Liver (tissue), 9 donors: ENCODE measurements around the gene USP51. TPM values are rescaled to one million over a fixed set of nuclear protein-coding genes. Genes with fewer than 3 reads are reported as not detected.

ENCODE experiments used
- DNase-seq: peaks from one replicate; pipeline ENCODE4 v3.0.0-alpha.2; 2017; ENCODE audit warnings: low spot score
- H3K27ac ChIP-seq, 2 donors: one replicate each; pipeline ENCODE4 v1.7.0; 2013; ENCODE audit warnings: inconsistent platforms in 2 of 2, low read length in 2 of 2, control low read depth in 1 of 2, low read depth in 1 of 2, mild to moderate bottlenecking in 1 of 2
- H3K27me3 ChIP-seq, 4 donors: one replicate each; pipeline versions ENCODE4 v1.6.1 to v1.7.0; 2013; ENCODE audit warnings: low read length in 3 of 4, inconsistent platforms in 1 of 4, mild to moderate bottlenecking in 1 of 4, moderate library complexity in 1 of 4; ENCODE audit not compliant: control insufficient read depth in 4 of 4, insufficient read depth in 4 of 4
- H3K36me3 ChIP-seq, 4 donors: one replicate each; pipeline versions ENCODE4 v1.6.1 to v1.7.0; 2013; ENCODE audit warnings: low read length in 3 of 4, mild to moderate bottlenecking in 3 of 4, low read depth in 1 of 4, moderate library complexity in 1 of 4; ENCODE audit not compliant: control insufficient read depth in 4 of 4, insufficient read depth in 3 of 4
- H3K4me1 ChIP-seq, 4 donors: one replicate each; pipeline versions ENCODE4 v1.6.1 to v1.7.0; 2013; ENCODE audit warnings: low read length in 3 of 4, mild to moderate bottlenecking in 3 of 4, moderate library complexity in 1 of 4; ENCODE audit not compliant: control insufficient read depth in 4 of 4, insufficient read depth in 4 of 4
- H3K4me3 ChIP-seq, 3 donors: one replicate each; pipeline versions ENCODE4 v1.6.1 to v1.7.0; 2013; ENCODE audit warnings: low read length in 3 of 3, control low read depth in 1 of 3, low read depth in 1 of 3, mild to moderate bottlenecking in 1 of 3
- H3K9ac ChIP-seq, 2 donors: one replicate each; pipeline ENCODE4 v1.7.0; 2013; ENCODE audit warnings: low read length in 2 of 2, mild to moderate bottlenecking in 2 of 2, moderate library complexity in 2 of 2, control low read depth in 1 of 2, low read depth in 1 of 2
- H3K9me3 ChIP-seq, 4 donors: one replicate each; pipeline versions ENCODE4 v1.6.1 to v1.7.0; 2013; ENCODE audit warnings: low read length in 3 of 4; ENCODE audit not compliant: control insufficient read depth in 4 of 4
- ATF3 ChIP-seq: IDR thresholded peaks from 2 replicates; pipeline ENCODE4 v1.6.1; 2016; ENCODE audit warnings: antibody characterized with exemption
- EGR1 ChIP-seq, 2 donors: IDR thresholded peaks; 2 replicates each; pipeline ENCODE4 v1.6.1; 2016 to 2018; ENCODE audit warnings: antibody characterized with exemption in 2 of 2, low read depth in 2 of 2
- GABPA ChIP-seq, 2 donors: IDR thresholded peaks in 1 of 2; conservative IDR thresholded peaks in 1 of 2; 2 replicates each; pipeline ENCODE4 v1.6.1; 2016; ENCODE audit warnings: antibody characterized with exemption in 2 of 2, mild to moderate bottlenecking in 1 of 2, moderate library complexity in 1 of 2
- HNF4A ChIP-seq, 2 donors: conservative IDR thresholded peaks; 2 replicates each; pipeline ENCODE4 v1.6.1; 2016; ENCODE audit warnings: antibody characterized with exemption in 2 of 2, mild to moderate bottlenecking in 2 of 2
- HNF4G ChIP-seq: IDR thresholded peaks from 2 replicates; pipeline ENCODE4 v1.6.1; 2016; ENCODE audit warnings: antibody characterized with exemption
- JUND ChIP-seq, 2 donors: IDR thresholded peaks; 2 replicates each; pipeline ENCODE4 v1.6.1; 2016; ENCODE audit warnings: antibody characterized with exemption in 2 of 2
- MAX ChIP-seq: IDR thresholded peaks from 2 replicates; pipeline ENCODE4 v1.6.1; 2016; ENCODE audit warnings: antibody characterized with exemption
- NR2F2 ChIP-seq: IDR thresholded peaks from 2 replicates; pipeline ENCODE4 v1.6.1; 2016; ENCODE audit warnings: antibody characterized with exemption
- RAD21 ChIP-seq, 2 donors: IDR thresholded peaks; 2 replicates each; pipeline ENCODE4 v1.6.1; 2016; ENCODE audit warnings: antibody characterized with exemption in 2 of 2, mild to moderate bottlenecking in 2 of 2
- REST ChIP-seq: IDR thresholded peaks from 2 replicates; pipeline ENCODE4 v1.6.1; 2016; ENCODE audit warnings: antibody characterized with exemption, mild to moderate bottlenecking
- RXRA ChIP-seq, 2 donors: IDR thresholded peaks; 2 replicates each; pipeline ENCODE4 v1.6.1; 2017 to 2018; ENCODE audit warnings: antibody characterized with exemption in 2 of 2, mild to moderate bottlenecking in 1 of 2
- SP1 ChIP-seq: IDR thresholded peaks from 2 replicates; pipeline ENCODE4 v1.6.1; 2018; ENCODE audit warnings: antibody characterized with exemption, mild to moderate bottlenecking
- TAF1 ChIP-seq: conservative IDR thresholded peaks from 2 replicates; pipeline ENCODE4 v1.6.1; 2016; ENCODE audit warnings: antibody characterized with exemption, mild to moderate bottlenecking
- YY1 ChIP-seq: IDR thresholded peaks from 2 replicates; pipeline ENCODE4 v1.6.1; 2016; ENCODE audit warnings: antibody characterized with exemption, mild to moderate bottlenecking
- WGBS: extraction: QIAGEN DNeasy Blood & Tissue Kit; methylation state at CpG from one replicate; pipeline ENCODE4 v1.1.7; 2013; 5-methylcytosine and 5-hydroxymethylcytosine counted together
- polyA plus RNA-seq, 2 donors: library from polyadenylated mRNA; stranded (reverse) in 1 of 2; unstranded in 1 of 2; fragments of 200-250 nt in 1 of 2; fragments of >200 nt in 1 of 2; fragmentation: Nextera tagmentation in 1 of 2; extraction: Ambion mirVana in 1 of 2; gene quantifications; one replicate each; pipeline versions ENCODE4 v1.2.1 to v1.2.3, GENCODE V29; 2013 to 2015
- total RNA-seq, 2 donors: library from RNA; depleted of rRNA; stranded (reverse); fragments of >200 nt; gene quantifications; one replicate each; pipeline ENCODE4 v1.2.3, GENCODE V29; 2014
- TF ChIP-seq, protein P1 (sequence below): fragments of 150-350 bp; IDR thresholded peaks from 2 replicates; pipeline ENCODE4 v1.5.1; 2017; ENCODE audit warnings: improper control_type of control experiment, low read depth, low read length; ENCODE audit not compliant: missing input control
- donor health status: healthy.
- donor health status: healthy.
- donor health status: healthy.
- donor health status: healthy.
- donor health status: healthy.

The USP51 gene
- total and polyA plus RNA-seq, 4 donors, result 0.19 to 6.7 (median 0.31) TPM

- Histone ChIP-seq H3K27ac (no peak overlapping the region), H3K9ac (no peak overlapping the region), H3K27me3 (peaks cover 0 to 5% (median 0%) of the 10 kb centered on the region in 4 donors), H3K36me3 (no peaks in the 10 kb centered on the region), H3K4me3 (no peak overlapping the region), H3K4me1 (peaks cover 0 to 9% (median 6%) of the 10 kb centered on the region in 4 donors), H3K9me3 (no peaks in the 10 kb centered on the region)
- no peak for DNase-seq
- no peak for TF ChIP-seq HNF4A (conservative IDR thresholded peaks at IDR 0.05)
- 81% methylated on average over 3 of the region's 3 CpGs for whole genome bisulfite sequencing
These were observed 2.9 kb downstream of the USP51 start for GRCh38 chrX:55486736-55487135.

- no peaks in the 10 kb centered on the region for H3K9me3 ChIP-seq
- no peaks in the 10 kb centered on the region for H3K36me3 ChIP-seq
- no peak for DNase-seq
- peaks cover 0 to 3% (median 1%) of the 10 kb centered on the region in 4 donors for H3K4me1 ChIP-seq
- TF ChIP-seq RXRA (IDR thresholded peaks at IDR 0.05) (no peak), MAX (no peak), ATF3 (no peak), NR2F2 (no peak), YY1 (no peak), HNF4A (conservative IDR thresholded peaks at IDR 0.05) (no peak), JUND (IDR thresholded peaks at IDR 0.05) (no peak), RAD21 (IDR thresholded peaks at IDR 0.05) (no peak), HNF4G (no peak), REST (no peak)
- TF ChIP-seq, protein P1, sequence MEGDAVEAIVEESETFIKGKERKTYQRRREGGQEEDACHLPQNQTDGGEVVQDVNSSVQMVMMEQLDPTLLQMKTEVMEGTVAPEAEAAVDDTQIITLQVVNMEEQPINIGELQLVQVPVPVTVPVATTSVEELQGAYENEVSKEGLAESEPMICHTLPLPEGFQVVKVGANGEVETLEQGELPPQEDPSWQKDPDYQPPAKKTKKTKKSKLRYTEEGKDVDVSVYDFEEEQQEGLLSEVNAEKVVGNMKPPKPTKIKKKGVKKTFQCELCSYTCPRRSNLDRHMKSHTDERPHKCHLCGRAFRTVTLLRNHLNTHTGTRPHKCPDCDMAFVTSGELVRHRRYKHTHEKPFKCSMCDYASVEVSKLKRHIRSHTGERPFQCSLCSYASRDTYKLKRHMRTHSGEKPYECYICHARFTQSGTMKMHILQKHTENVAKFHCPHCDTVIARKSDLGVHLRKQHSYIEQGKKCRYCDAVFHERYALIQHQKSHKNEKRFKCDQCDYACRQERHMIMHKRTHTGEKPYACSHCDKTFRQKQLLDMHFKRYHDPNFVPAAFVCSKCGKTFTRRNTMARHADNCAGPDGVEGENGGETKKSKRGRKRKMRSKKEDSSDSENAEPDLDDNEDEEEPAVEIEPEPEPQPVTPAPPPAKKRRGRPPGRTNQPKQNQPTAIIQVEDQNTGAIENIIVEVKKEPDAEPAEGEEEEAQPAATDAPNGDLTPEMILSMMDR, result no peak
- peaks cover 0 to 5% (median 0%) of the 10 kb centered on the region in 4 donors for H3K27me3 ChIP-seq
- no peak overlapping the region for H3K9ac ChIP-seq
- no peak overlapping the region for H3K4me3 ChIP-seq
- no peak overlapping the region for H3K27ac ChIP-seq
These were observed 4.7 kb downstream of the USP51 start for GRCh38 chrX:55484948-55485347.

DNA sequence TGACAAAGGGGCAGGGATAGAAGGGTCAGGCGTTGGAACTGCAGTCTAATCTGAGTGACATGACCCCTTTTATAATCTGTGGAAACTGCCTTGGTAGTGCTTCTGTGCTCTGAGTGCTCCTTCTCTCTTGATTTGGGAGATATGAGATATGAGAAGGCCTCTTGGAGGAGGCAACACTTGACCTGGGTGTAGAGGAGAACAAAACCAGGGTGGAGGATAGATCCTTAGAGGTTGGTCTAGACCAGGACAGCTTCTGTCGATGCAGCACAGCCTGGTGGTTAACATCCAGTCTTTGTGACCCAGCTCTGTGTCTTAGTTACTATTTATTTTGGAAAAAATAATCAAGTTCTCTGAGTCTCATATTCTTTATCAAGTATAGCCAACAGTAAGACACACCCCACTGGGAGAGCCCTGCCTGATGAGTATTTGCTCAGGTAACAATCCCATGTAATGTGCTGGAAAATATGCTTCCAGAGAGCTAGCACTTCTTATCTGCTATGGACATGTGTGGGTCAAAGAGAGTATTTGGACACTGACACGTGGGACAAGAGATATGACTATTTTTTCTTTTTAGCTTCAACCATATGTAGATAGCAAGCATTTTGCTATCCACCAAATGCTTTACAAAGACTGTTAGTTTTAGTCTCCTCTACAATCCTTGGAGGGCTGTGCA is 9.1 kb downstream of the USP51 start:
- peaks cover 0 to 5% (median 0%) of the 10 kb centered on the region in 4 donors for H3K27me3 ChIP-seq
- H3K4me1 ChIP-seq, result no peaks in the 10 kb centered on the region
- no peaks in the 10 kb centered on the region for H3K9me3 ChIP-seq
- H3K9ac ChIP-seq, result no peak overlapping the region
- H3K4me3 ChIP-seq, result no peak overlapping the region
- 79% methylated on average over 3 of the region's 3 CpGs for WGBS
- no peak overlapping the region for H3K27ac ChIP-seq
- H3K36me3 ChIP-seq, result no peaks in the 10 kb centered on the region
- DNase-seq, result no peak
- TF ChIP-seq MAX, result no peak
- TF ChIP-seq JUND (IDR thresholded peaks at IDR 0.05), result no peak
- TF ChIP-seq TAF1, result no peak
- TF ChIP-seq SP1, result no peak
- TF ChIP-seq REST, result no peak
- TF ChIP-seq EGR1 (IDR thresholded peaks at IDR 0.05; ENCODE audit: low read depth in 2 of 2), result no peak
- no peak for TF ChIP-seq GABPA (IDR thresholded peaks at IDR 0.05 in 1 of 2, conservative IDR thresholded peaks at IDR 0.05 in 1 of 2)
